Mesendoderm (in vitro differentiated cells): ENCODE results near the gene SLC36A1.

Experiments
- DNase-seq: peaks from one replicate; pipeline ENCODE4 v3.0.0; 2013
- H2AK5ac ChIP-seq: 2 replicates; pipeline ENCODE4 v1.6.1; 2013; ENCODE audit warnings: low read length, inconsistent platforms
- H2BK120ac ChIP-seq: 2 replicates; pipeline ENCODE4 v1.6.1; 2013; ENCODE audit warnings: low read depth, mild to moderate bottlenecking, low read length, moderate library complexity, mixed read lengths
- H2BK15ac ChIP-seq: replicated peaks from 2 replicates; pipeline ENCODE4 v1.6.1; 2013; ENCODE audit warnings: low read depth, mild to moderate bottlenecking, moderate library complexity
- H2BK5ac ChIP-seq: 2 replicates; pipeline ENCODE4 v1.6.1; 2013; ENCODE audit warnings: low read length, inconsistent platforms
- H3K18ac ChIP-seq: 2 replicates; pipeline ENCODE4 v1.6.1; 2013; ENCODE audit warnings: mild to moderate bottlenecking, low read length, mixed read lengths
- H3K23ac ChIP-seq: one replicate; pipeline ENCODE4 v1.6.1; 2013; ENCODE audit warnings: low read length
- H3K27ac ChIP-seq: 2 replicates; pipeline ENCODE4 v1.5.1; 2013; ENCODE audit warnings: low read depth, mild to moderate bottlenecking, inconsistent platforms, low read length, moderate library complexity
- H3K27me3 ChIP-seq: 2 replicates; pipeline ENCODE4 v1.6.1; 2013; ENCODE audit warnings: low read length, control low read depth, mild to moderate bottlenecking, inconsistent platforms; ENCODE audit not compliant: insufficient read depth, poor library complexity
- H3K36me3 ChIP-seq: 2 replicates; pipeline ENCODE4 v1.6.1; 2013; ENCODE audit warnings: low read length, inconsistent platforms; ENCODE audit not compliant: control insufficient read depth, insufficient read depth
- H3K4ac ChIP-seq: one replicate; pipeline ENCODE4 v1.6.1; 2013; ENCODE audit warnings: low read depth, mild to moderate bottlenecking, low read length, moderate library complexity
- H3K4me1 ChIP-seq: 2 replicates; pipeline ENCODE4 v1.6.1; 2013; ENCODE audit warnings: low read depth, low read length, inconsistent platforms; ENCODE audit not compliant: control insufficient read depth
- H3K4me2 ChIP-seq: 2 replicates; pipeline ENCODE4 v1.6.1; 2013; ENCODE audit warnings: low read length
- H3K4me3 ChIP-seq: 2 replicates; pipeline ENCODE4 v1.5.1; 2013; ENCODE audit warnings: mild to moderate bottlenecking, low read length
- H3K56ac ChIP-seq: one replicate; pipeline ENCODE4 v1.6.1; 2013; ENCODE audit warnings: low read length
- H3K79me1 ChIP-seq: 2 replicates; pipeline ENCODE4 v1.6.1; 2013; ENCODE audit warnings: low read length, inconsistent platforms
- H3K79me2 ChIP-seq: 2 replicates; pipeline ENCODE4 v1.6.1; 2013; ENCODE audit warnings: mild to moderate bottlenecking, low read length; ENCODE audit not compliant: control insufficient read depth, insufficient read depth
- H3K9ac ChIP-seq: 2 replicates; pipeline ENCODE4 v1.6.1; 2013; ENCODE audit warnings: low read length, inconsistent platforms
- H4K5ac ChIP-seq: one replicate; pipeline ENCODE4 v1.6.1; 2013; ENCODE audit warnings: low read length
- H4K8ac ChIP-seq: one replicate; pipeline ENCODE4 v1.6.1; 2013; ENCODE audit warnings: low read depth, mild to moderate bottlenecking, control low read depth, low read length, moderate library complexity
- WGBS: extraction: QIAGEN DNeasy Blood & Tissue Kit; methylation state at CpG from one replicate; pipeline ENCODE4 v1.1.7; 2013; ENCODE audit warnings: low lambda C conversion rate, missing lambda C conversion rate; ENCODE audit not compliant: insufficient coverage; ENCODE audit errors: extremely low coverage; 5-methylcytosine and 5-hydroxymethylcytosine counted together

The SLC36A1 gene

GRCh38 chr5:151464101-151464500 lies 16.7 kb downstream of the SLC36A1 start:
- H2BK5ac ChIP-seq, result no peak overlapping the region
- no peak overlapping the region for H2BK15ac ChIP-seq
- no CpG with 5 or more reads among the region's 4 CpGs for WGBS
- no peak overlapping the region for H3K56ac ChIP-seq
- no peaks in the 10 kb centered on the region for H3K4me1 ChIP-seq
- H2AK5ac ChIP-seq, result no peak overlapping the region
- no peak overlapping the region for H2BK120ac ChIP-seq
- no peaks in the 10 kb centered on the region for H3K79me1 ChIP-seq
- no peak overlapping the region for H3K4me3 ChIP-seq
- no peaks in the 10 kb centered on the region for H3K79me2 ChIP-seq
- H3K4ac ChIP-seq, result no peak overlapping the region
- no peak overlapping the region for H4K5ac ChIP-seq
- H3K9ac ChIP-seq, result no peak overlapping the region
- no peak overlapping the region for H3K4me2 ChIP-seq
- no peak for DNase-seq
- H3K18ac ChIP-seq, result no peak overlapping the region
- no peaks in the 10 kb centered on the region for H3K36me3 ChIP-seq
- no peak overlapping the region for H4K8ac ChIP-seq
- no peaks in the 10 kb centered on the region for H3K27me3 ChIP-seq
- H3K23ac ChIP-seq, result no peak overlapping the region
- no peak overlapping the region for H3K27ac ChIP-seq

GRCh38 chr5:151465476-151465875 lies 18.1 kb downstream of the SLC36A1 start:
- Histone ChIP-seq H4K5ac (no peak overlapping the region), H3K36me3 (no peaks in the 10 kb centered on the region), H3K79me2 (no peaks in the 10 kb centered on the region), H2BK120ac (no peak overlapping the region), H3K9ac (no peak overlapping the region), H3K27ac (no peak overlapping the region), H3K56ac (no peak overlapping the region), H3K4me2 (no peak overlapping the region), H3K79me1 (no peaks in the 10 kb centered on the region), H3K18ac (no peak overlapping the region), H4K8ac (no peak overlapping the region), H2BK15ac (no peak overlapping the region), H3K27me3 (no peaks in the 10 kb centered on the region), H2BK5ac (no peak overlapping the region), H2AK5ac (no peak overlapping the region), H3K4me1 (no peaks in the 10 kb centered on the region), H3K4me3 (no peak overlapping the region), H3K23ac (no peak overlapping the region), H3K4ac (no peak overlapping the region)
- DNase-seq, result no peak
- WGBS, result 100% methylated on average over 1 of the region's 4 CpGs

- H3K4me2 ChIP-seq, result no peak overlapping the region
- H3K4me1 ChIP-seq, result no peaks in the 10 kb centered on the region
- H3K4ac ChIP-seq, result no peak overlapping the region
- H3K36me3 ChIP-seq, result no peaks in the 10 kb centered on the region
- H3K4me3 ChIP-seq, result no peak overlapping the region
- no peak overlapping the region for H3K23ac ChIP-seq
- no peak overlapping the region for H2AK5ac ChIP-seq
- H3K27ac ChIP-seq, result no peak overlapping the region
- no peaks in the 10 kb centered on the region for H3K79me1 ChIP-seq
- no peak overlapping the region for H2BK120ac ChIP-seq
- H3K56ac ChIP-seq, result no peak overlapping the region
- no peak overlapping the region for H2BK5ac ChIP-seq
- H3K27me3 ChIP-seq, result no peaks in the 10 kb centered on the region
- no peak overlapping the region for H4K8ac ChIP-seq
- H3K18ac ChIP-seq, result no peak overlapping the region
- H4K5ac ChIP-seq, result no peak overlapping the region
- H2BK15ac ChIP-seq, result no peak overlapping the region
- DNase-seq, result no peak
- no peak overlapping the region for H3K9ac ChIP-seq
- H3K79me2 ChIP-seq, result no peaks in the 10 kb centered on the region
- WGBS, result no CpG with 5 or more reads among the region's 8 CpGs
Measured at GRCh38 chr5:151467576-151467975, 20.2 kb downstream of the SLC36A1 start.

- no peak overlapping the region for H3K56ac ChIP-seq
- no peak for DNase-seq
- no peak overlapping the region for H3K9ac ChIP-seq
- H4K8ac ChIP-seq, result no peak overlapping the region
- no peaks in the 10 kb centered on the region for H3K79me2 ChIP-seq
- H3K27ac ChIP-seq, result no peak overlapping the region
- no peaks in the 10 kb centered on the region for H3K36me3 ChIP-seq
- no peaks in the 10 kb centered on the region for H3K27me3 ChIP-seq
- no peak overlapping the region for H2BK120ac ChIP-seq
- H3K4ac ChIP-seq, result no peak overlapping the region
- H3K79me1 ChIP-seq, result no peaks in the 10 kb centered on the region
- H4K5ac ChIP-seq, result no peak overlapping the region
- H3K4me2 ChIP-seq, result no peak overlapping the region
- no peak overlapping the region for H3K4me3 ChIP-seq
- H2BK15ac ChIP-seq, result no peak overlapping the region
- H3K4me1 ChIP-seq, result no peaks in the 10 kb centered on the region
- no peak overlapping the region for H3K23ac ChIP-seq
- H2AK5ac ChIP-seq, result no peak overlapping the region
- no peak overlapping the region for H2BK5ac ChIP-seq
- no peak overlapping the region for H3K18ac ChIP-seq
Measured at GRCh38 chr5:151469386-151469785, 22.0 kb downstream of the SLC36A1 start.

GRCh38 chr5:151469992-151470391 lies 22.6 kb downstream of the SLC36A1 start:
- Histone ChIP-seq H3K56ac (no peak overlapping the region), H3K4me1 (no peaks in the 10 kb centered on the region), H3K79me1 (no peaks in the 10 kb centered on the region), H3K4ac (no peak overlapping the region), H3K4me3 (no peak overlapping the region), H3K27me3 (no peaks in the 10 kb centered on the region), H4K8ac (no peak overlapping the region), H3K23ac (no peak overlapping the region), H3K79me2 (no peaks in the 10 kb centered on the region), H2BK120ac (no peak overlapping the region), H2AK5ac (no peak overlapping the region), H3K36me3 (no peaks in the 10 kb centered on the region), H3K18ac (no peak overlapping the region), H2BK5ac (no peak overlapping the region), H4K5ac (no peak overlapping the region), H3K4me2 (no peak overlapping the region), H2BK15ac (no peak overlapping the region), H3K27ac (no peak overlapping the region), H3K9ac (no peak overlapping the region)
- DNase-seq, result no peak
- whole genome bisulfite sequencing, result no CpG with 5 or more reads among the region's 3 CpGs

GRCh38 chr5:151470439-151470838 lies 23.0 kb downstream of the SLC36A1 start:
- Histone ChIP-seq H3K9ac (no peak overlapping the region), H3K36me3 (no peaks in the 10 kb centered on the region), H2BK120ac (no peak overlapping the region), H2BK5ac (no peak overlapping the region), H3K4me1 (no peaks in the 10 kb centered on the region), H3K79me2 (no peaks in the 10 kb centered on the region), H2AK5ac (no peak overlapping the region), H3K27ac (no peak overlapping the region), H3K18ac (no peak overlapping the region), H3K4ac (no peak overlapping the region), H3K4me3 (no peak overlapping the region), H3K27me3 (no peaks in the 10 kb centered on the region), H3K4me2 (no peak overlapping the region), H4K5ac (no peak overlapping the region), H3K56ac (no peak overlapping the region), H3K79me1 (no peaks in the 10 kb centered on the region), H4K8ac (no peak overlapping the region), H2BK15ac (no peak overlapping the region), H3K23ac (no peak overlapping the region)
- DNase-seq, result no peak
- no CpG with 5 or more reads among the region's 4 CpGs for WGBS
